Heart left ventricle (tissue), 16 donors: ENCODE measurements around the gene RAB11A. TPM values are rescaled to one million over a fixed set of nuclear protein-coding genes. Genes with fewer than 3 reads are reported as not detected.
A peak's percentile ranks its signal among the peaks of the same experiment; 100 is the strongest.
"Not testable (repeated sequence)": the region's sequence is repeated elsewhere in the genome, so short reads cannot be mapped to it uniquely, and the experiment has no call there.

Source experiments
- ATAC-seq, 4 donors: fragments of 200-7000 bp; cut with Tn5 transposase; one replicate each; pipeline ENCODE4 v1.9.1; 2020 to 2022; ENCODE audit warnings: moderate library complexity in 4 of 4, mild to moderate bottlenecking in 3 of 4, moderate number of reproducible peaks in 1 of 4
- DNase-seq, 5 donors: peaks; one replicate each; pipeline ENCODE4 v3.0.0-alpha.2; 2020
- H3K27ac ChIP-seq, 12 donors: fragments of 200-600 bp; sonication (generic) in 4 of 12; one replicate each; pipeline versions ENCODE4 v1.5.0 to v1.8.0; 2016 to 2022; ENCODE audit warnings: mild to moderate bottlenecking in 2 of 12
- H3K27me3 ChIP-seq, 9 donors: fragments of 200-600 bp; sonication (generic) in 2 of 9; one replicate each; pipeline versions ENCODE4 v1.5.1 to v1.8.0; 2016 to 2022; ENCODE audit warnings: mild to moderate bottlenecking in 3 of 9
- H3K36me3 ChIP-seq, 9 donors: fragments of 200-600 bp; sonication (generic) in 2 of 9; one replicate each; pipeline versions ENCODE4 v1.5.0 to v1.8.0; 2018 to 2022; ENCODE audit warnings: mild to moderate bottlenecking in 2 of 9
- H3K4me1 ChIP-seq, 12 donors: fragments of 200-600 bp; sonication (generic) in 4 of 12; one replicate each; pipeline versions ENCODE4 v1.5.0 to v1.8.0; 2016 to 2022; ENCODE audit warnings: mild to moderate bottlenecking in 3 of 12
- H3K4me3 ChIP-seq, 12 donors: fragments of 200-600 bp; sonication (generic) in 4 of 12; one replicate each; pipeline versions ENCODE4 v1.5.0 to v1.8.0; 2017 to 2022; ENCODE audit warnings: mild to moderate bottlenecking in 9 of 12, moderate library complexity in 4 of 12
- H3K9me3 ChIP-seq, 12 donors: fragments of 200-600 bp; sonication (generic) in 4 of 12; one replicate each; pipeline versions ENCODE4 v1.5.0 to v1.8.0; 2016 to 2022; ENCODE audit warnings: mild to moderate bottlenecking in 1 of 12
- POLR2A ChIP-seq, 2 donors: fragments of 450-650 bp; IDR thresholded peaks; one replicate each; pipeline ENCODE4 v1.6.1; 2017; ENCODE audit warnings: antibody characterized with exemption in 2 of 2, mild to moderate bottlenecking in 2 of 2, moderate library complexity in 2 of 2
- WGBS, 4 donors: extraction: QIAGEN DNeasy Blood & Tissue Kit in 2 of 4; methylation state at CpG; one replicate each; pipeline versions ENCODE4 v1.1.5 to v1.1.7; 2013 to 2018; 5-methylcytosine and 5-hydroxymethylcytosine counted together
- intact Hi-C, 10 donors: fragments of 100-400 bp; cut with DNase I; formaldehyde crosslinking; loops; one replicate each; pipeline versions ENCODE4 v1.11.1 to v1.14.2; 2022
- polyA plus RNA-seq, 2 donors: library from polyadenylated mRNA; stranded (reverse); fragments of 200-250 nt; gene quantifications; one replicate each; pipeline ENCODE4 v1.2.3, GENCODE V29; 2013
- total RNA-seq, 9 donors: library from RNA; depleted of rRNA in 2 of 9; stranded (reverse); fragments of >200 nt in 2 of 9; fragmentation: NEBNext Ultra II Directional in 3 of 9; extraction: Animal tissue kit (Norgen Biotek cat#: 25700) in 3 of 9; gene quantifications; one replicate each; pipeline versions ENCODE4 v1.1.0 to v1.2.4, GENCODE V29; 2016 to 2023
- TF ChIP-seq, protein P1 (sequence below), 12 donors: fragments of 200-600 bp; sonication (generic) in 4 of 12; IDR thresholded peaks; one replicate each; pipeline versions ENCODE4 v1.5.0 to v1.8.0; 2018 to 2022; ENCODE audit warnings: antibody characterized with exemption in 12 of 12, mild to moderate bottlenecking in 5 of 12
- donor health status: ischemic (EF 13 %, LVEDD 7.1; RV severe dilation, severe dysfunction).
- donor health status: healthy with polysubstance abuse.
- donor health status: DM: no; HTN: yes; CAD: no.
- donor health status: DM: no; HTN: no; CAD: no.
- donor health status: ischemic (EF 25% LVEDD 6.9; RV normal size, moderate dysfunction).
- donor health status: ischemic (EF 25% LVEDD 5.7; RV mildly dilated, moderate dysfunction).
- donor health status: healthy.
- donor health status: DM: yes; HTN: yes; CAD: no.
- donor health status: ischemic (EF 35%, LVEDD 5.7; RV mildly dilated, moderate dysfunction).
- donor health status: nonischemic (EF 11% LVEDD 7.7; RV severe dilation, severe dysfunction).
- donor health status: DM: yes; HTN: yes; CAD: no.
- donor health status: PGD.
- donor health status: ischemic (EF 29% LVEDD 5.4; RV normal size, mild dysfunction).
- donor health status: nonischemic (EF 23%, LVEDD 6.1; RV moderate dilation, normal function).

The RAB11A gene
- total and polyA plus RNA-seq, 11 donors: 50.3 to 307 (median 162) TPM

DNA sequence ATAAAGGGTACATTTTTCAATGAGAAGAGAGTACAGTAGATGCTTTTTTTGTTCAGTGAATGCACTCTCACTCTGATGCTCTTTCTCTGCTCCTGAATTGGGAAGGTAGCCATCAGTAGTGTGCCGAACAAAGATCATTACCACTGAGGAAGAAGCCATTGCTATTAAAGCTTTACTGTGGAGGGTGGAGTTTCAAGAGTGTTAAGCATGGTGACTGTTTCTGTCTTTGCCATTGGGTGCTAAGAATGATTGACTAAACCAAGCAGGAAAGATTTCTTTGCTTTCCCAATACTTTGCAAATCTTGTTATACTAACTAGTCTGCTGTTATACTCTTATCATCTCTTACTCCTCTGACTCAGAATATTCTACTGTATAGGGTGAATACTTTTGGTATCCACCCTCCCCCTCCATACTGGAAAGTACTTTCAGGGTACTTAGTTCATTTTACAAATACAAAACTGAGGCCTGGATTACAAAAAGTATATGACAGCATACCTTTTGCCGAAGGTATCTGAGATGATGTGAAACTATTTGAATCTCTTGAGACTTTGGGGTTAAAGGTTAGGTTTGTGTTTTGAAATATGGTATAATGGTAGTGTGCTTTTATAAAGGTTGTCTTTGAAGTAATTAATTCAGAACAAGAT lies 1.7 kb downstream of the RAB11A start:
- H3K4me1 ChIP-seq: peaks cover 0 to 50% (median 27%) of the 10 kb centered on the region in 12 donors

DNA sequence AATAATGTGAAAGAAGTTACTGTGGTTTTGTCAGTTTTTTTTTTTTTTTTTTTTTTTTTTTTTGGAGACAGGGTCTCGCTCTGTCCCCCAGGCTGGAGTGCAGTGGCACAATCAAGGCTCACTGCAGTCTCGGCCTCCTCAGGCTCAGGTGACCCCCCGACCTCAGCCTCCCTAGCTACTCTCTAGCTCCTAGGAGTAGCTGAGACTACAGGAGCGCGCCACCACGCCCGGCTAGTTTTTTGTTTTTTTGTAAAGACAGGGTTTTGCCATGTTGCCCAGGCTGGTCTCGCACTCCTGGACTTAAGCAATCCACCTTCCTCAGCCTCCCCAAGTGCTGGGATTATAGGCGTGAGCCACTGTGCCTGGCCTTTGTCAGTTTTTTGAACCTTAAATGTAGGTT lies 2.6 kb downstream of the RAB11A start:
- H3K4me3 ChIP-seq: peak overlapping the region in 6 of 12 donors; percentile 6 to 98 (median 82)
- H3K27ac ChIP-seq: peak overlapping the region in 9 of 12 donors; percentile 4 to 97 (median 88)
- 83 to 90% (median 87%) methylated on average over 9 of the region's 9 CpGs for WGBS, 4 donors
- H3K27me3 ChIP-seq, intact Hi-C loops, H3K9me3 ChIP-seq, ATAC-seq, DNase-seq: not testable (repeated sequence)
- H3K36me3 ChIP-seq: peaks cover 0 to 27% (median 8%) of the 10 kb centered on the region in 9 donors
- peaks cover 0 to 53% (median 32%) of the 10 kb centered on the region in 12 donors for H3K4me1 ChIP-seq

More for the DNA sequence above, 1.7 kb downstream of the RAB11A start:
- TF ChIP-seq POLR2A (IDR thresholded peaks at IDR 0.05): no peak
- TF ChIP-seq, protein P1, sequence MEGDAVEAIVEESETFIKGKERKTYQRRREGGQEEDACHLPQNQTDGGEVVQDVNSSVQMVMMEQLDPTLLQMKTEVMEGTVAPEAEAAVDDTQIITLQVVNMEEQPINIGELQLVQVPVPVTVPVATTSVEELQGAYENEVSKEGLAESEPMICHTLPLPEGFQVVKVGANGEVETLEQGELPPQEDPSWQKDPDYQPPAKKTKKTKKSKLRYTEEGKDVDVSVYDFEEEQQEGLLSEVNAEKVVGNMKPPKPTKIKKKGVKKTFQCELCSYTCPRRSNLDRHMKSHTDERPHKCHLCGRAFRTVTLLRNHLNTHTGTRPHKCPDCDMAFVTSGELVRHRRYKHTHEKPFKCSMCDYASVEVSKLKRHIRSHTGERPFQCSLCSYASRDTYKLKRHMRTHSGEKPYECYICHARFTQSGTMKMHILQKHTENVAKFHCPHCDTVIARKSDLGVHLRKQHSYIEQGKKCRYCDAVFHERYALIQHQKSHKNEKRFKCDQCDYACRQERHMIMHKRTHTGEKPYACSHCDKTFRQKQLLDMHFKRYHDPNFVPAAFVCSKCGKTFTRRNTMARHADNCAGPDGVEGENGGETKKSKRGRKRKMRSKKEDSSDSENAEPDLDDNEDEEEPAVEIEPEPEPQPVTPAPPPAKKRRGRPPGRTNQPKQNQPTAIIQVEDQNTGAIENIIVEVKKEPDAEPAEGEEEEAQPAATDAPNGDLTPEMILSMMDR (IDR thresholded peaks at IDR 0.05): no peak
- H3K9me3 ChIP-seq: no peaks in the 10 kb centered on the region
- DNase-seq (no peak), ATAC-seq (no peak)
- H3K4me3 ChIP-seq: peak overlapping the region; percentile 0 to 98 (median 86)
- intact Hi-C loops: no loop called here
- H3K36me3 ChIP-seq: peaks cover 0 to 19% (median 6%) of the 10 kb centered on the region in 9 donors
- peak overlapping the region; percentile 86 to 97 (median 94) for H3K27ac ChIP-seq
- WGBS, 4 donors: 26 to 41% (median 35%) methylated on average over 2 of the region's 2 CpGs
- H3K27me3 ChIP-seq: no peaks in the 10 kb centered on the region

DNA sequence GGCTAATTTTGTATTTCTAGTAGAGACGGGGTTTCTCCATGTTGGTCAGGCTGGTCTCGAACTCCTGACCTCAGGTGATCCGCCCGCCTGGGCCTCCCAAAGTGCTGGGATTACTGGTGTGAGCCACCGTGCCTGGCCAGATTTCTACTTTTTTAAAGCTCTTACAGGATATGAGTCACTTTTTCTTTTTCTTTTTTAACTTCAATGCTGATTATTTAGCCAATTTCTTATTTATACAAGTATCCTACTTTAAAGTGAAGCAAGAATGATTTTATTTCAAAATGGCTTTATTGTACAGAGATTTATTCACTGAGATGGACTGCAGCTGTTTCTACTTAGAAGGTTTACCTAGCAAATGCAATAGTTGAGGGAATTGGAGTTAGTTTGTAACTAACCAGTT lies 3.3 kb downstream of the RAB11A start:
- Histone ChIP-seq H3K4me1 (peaks cover 0 to 53% (median 32%) of the 10 kb centered on the region in 12 donors), H3K36me3 (peaks cover 0 to 35% (median 15%) of the 10 kb centered on the region in 9 donors), H3K27ac (peak overlapping the region in 7 of 12 donors; percentile 7 to 97 (median 19))
- H3K27me3 ChIP-seq, H3K4me3 ChIP-seq, H3K9me3 ChIP-seq, intact Hi-C loops, DNase-seq, ATAC-seq: not testable (repeated sequence)
- WGBS, 4 donors: 78 to 86% (median 83%) methylated on average over 5 of the region's 5 CpGs

DNA sequence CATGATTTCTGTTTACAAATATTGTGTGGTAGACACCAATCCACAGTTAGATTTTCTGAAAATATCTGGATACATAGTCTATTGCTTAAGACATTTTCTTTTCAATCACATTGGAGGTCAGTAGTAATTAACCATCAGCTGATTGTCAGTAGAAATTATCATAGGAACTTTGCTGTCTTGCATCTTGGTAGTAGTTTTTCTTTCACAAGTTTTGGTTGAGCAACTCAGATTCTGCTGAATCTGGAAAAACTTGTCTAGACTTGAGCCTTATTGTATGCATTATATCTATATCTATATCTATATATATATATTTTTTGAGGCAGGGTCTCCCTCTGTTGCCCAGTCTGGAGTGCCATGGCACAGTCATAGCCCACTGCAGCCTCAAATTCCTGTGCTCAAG lies 4.0 kb downstream of the RAB11A start:
- Histone ChIP-seq H3K36me3 (peaks cover 0 to 41% (median 22%) of the 10 kb centered on the region in 9 donors), H3K4me1 (peaks cover 0 to 53% (median 32%) of the 10 kb centered on the region in 12 donors), H3K27ac (peak overlapping the region in 1 of 12 donors; percentile 50), H3K4me3 (no peak overlapping the region), H3K27me3 (no peaks in the 10 kb centered on the region), H3K9me3 (no peaks in the 10 kb centered on the region)
- DNase-seq (no peak), ATAC-seq (no peak)
- TF ChIP-seq, protein P1 (IDR thresholded peaks at IDR 0.05): no peak
- TF ChIP-seq POLR2A (IDR thresholded peaks at IDR 0.05): no peak
- intact Hi-C loops: no loop called here

DNA sequence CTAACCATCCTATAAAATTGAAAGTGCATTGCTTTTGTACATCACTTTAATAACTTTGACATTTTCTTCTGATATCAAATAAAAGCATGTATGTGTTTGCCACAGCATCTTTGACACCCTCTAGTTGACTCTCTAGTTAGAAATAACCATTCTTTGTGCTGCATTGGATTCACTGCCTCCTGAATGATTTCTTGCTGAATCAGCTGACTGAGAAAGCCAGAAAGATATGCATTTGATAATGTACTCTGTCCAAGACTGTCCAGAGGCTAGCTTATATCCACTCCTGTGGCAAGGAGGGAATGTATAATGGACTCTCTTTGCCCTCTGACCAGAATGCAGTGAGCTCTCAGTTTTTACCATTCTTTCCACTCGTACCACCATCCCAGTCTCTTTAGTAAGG lies 6.2 kb downstream of the RAB11A start:
- H3K9me3 ChIP-seq: no peaks in the 10 kb centered on the region
- no peak for TF ChIP-seq POLR2A (IDR thresholded peaks at IDR 0.05)
- TF ChIP-seq, protein P1 (IDR thresholded peaks at IDR 0.05): no peak
- ATAC-seq (no peak), DNase-seq (no peak)
- H3K4me1 ChIP-seq: peaks cover 0 to 48% (median 32%) of the 10 kb centered on the region in 12 donors
- WGBS, 4 donors: 86 to 95% (median 92%) methylated on average over 1 of the region's 1 CpG
- peaks cover 0 to 63% (median 44%) of the 10 kb centered on the region in 9 donors for H3K36me3 ChIP-seq
- intact Hi-C loops: loop anchor here in 1 of 10 donors (2.0 kb wide), 1 partner anchor 13 kb away; no protein-coding TSS in a partner anchor
- no peaks in the 10 kb centered on the region for H3K27me3 ChIP-seq
- H3K4me3 ChIP-seq: no peak overlapping the region
- peak overlapping the region in 1 of 12 donors; percentile 3 for H3K27ac ChIP-seq
